ENCODE measurements around the gene ARID1B.

DNA sequence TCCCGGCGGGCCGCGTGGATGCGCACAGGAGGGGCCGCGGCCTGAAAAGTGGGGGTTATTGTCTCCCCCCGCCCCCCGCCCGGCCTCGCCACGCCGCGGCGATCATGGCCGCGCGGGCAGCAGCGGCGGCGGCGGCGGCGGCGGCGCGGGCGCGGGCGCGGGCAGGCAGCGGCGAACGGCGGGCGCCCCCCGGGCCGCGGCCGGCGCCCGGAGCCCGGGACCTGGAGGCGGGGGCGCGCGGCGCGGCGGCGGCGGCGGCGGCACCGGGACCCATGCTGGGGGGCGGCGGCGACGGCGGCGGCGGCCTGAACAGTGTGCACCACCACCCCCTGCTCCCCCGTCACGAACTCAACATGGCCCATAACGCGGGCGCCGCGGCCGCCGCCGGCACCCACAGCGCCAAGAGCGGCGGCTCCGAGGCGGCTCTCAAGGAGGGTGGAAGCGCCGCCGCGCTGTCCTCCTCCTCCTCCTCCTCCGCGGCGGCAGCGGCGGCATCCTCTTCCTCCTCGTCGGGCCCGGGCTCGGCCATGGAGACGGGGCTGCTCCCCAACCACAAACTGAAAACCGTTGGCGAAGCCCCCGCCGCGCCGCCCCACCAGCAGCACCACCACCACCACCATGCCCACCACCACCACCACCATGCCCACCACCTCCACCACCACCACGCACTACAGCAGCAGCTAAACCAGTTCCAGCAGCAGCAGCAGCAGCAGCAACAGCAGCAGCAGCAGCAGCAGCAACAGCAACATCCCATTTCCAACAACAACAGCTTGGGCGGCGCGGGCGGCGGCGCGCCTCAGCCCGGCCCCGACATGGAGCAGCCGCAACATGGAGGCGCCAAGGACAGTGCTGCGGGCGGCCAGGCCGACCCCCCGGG is 637 bp downstream of the ARID1B start:
- no peak for TF ChIP-seq CTCF (IDR thresholded peaks at IDR 0.05)
- no peak for TF ChIP-seq EZH2 (IDR thresholded peaks at IDR 0.05; ENCODE audit: borderline replicate concordance, insufficient read depth, low read depth, low read length, poor library complexity, severe bottlenecking)
